HEK293 (cell line): ENCODE measurements around the gene NAALADL2.

Experiments
- CTCF ChIA-PET: fragments of 350-600 bp; formaldehyde crosslinking; extraction: SDS; loops from one replicate; lab custom pipeline; 2021; ENCODE audit warnings: antibody characterized with exemption; lab: Yijun Ruan, JAX
- POLR2A ChIA-PET: fragments of 300-600 bp; formaldehyde crosslinking; extraction: SDS; loops from one replicate; lab custom pipeline; 2020; ENCODE audit warnings: antibody characterized with exemption, inconsistent platforms; lab: Yijun Ruan, JAX
- H3K27ac ChIP-seq: fragments of 200-500 bp; sonication (Bioruptor generic); 2 replicates; pipeline ENCODE4 v1.5.1; 2014; ENCODE audit warnings: low read depth, low read length, control low read depth, inconsistent platforms; ENCODE audit errors: extremely low read depth
- H3K36me3 ChIP-seq, 2 experiments: fragments of 200-500 bp in 1 of 2; sonication (Bioruptor generic) in 1 of 2; 1 replicate in 1 of 2; 2 replicates in 1 of 2; pipeline ENCODE4 v1.5.1; 2014 to 2017; ENCODE audit warnings: inconsistent platforms in 2 of 2, low read length in 2 of 2; ENCODE audit not compliant: control insufficient read depth in 2 of 2, insufficient read depth in 1 of 2
- H3K4me1 ChIP-seq: fragments of 200-500 bp; sonication (Bioruptor generic); 2 replicates; pipeline ENCODE4 v1.5.1; 2014; ENCODE audit warnings: mild to moderate bottlenecking, low read length, inconsistent platforms; ENCODE audit not compliant: control insufficient read depth, insufficient read depth
- H3K4me3 ChIP-seq: 2 replicates; pipeline ENCODE4 v1.5.1; 2011; ENCODE audit warnings: low read depth, mild to moderate bottlenecking, control low read depth, low read length, moderate library complexity
- H3K9me3 ChIP-seq: fragments of 200-500 bp; sonication (Bioruptor generic); 2 replicates; pipeline ENCODE4 v1.5.1; 2014; ENCODE audit warnings: low read depth, low read length, inconsistent platforms; ENCODE audit not compliant: control insufficient read depth, insufficient read depth
- PATZ1 ChIP-seq: fragments of 450-650 bp; formaldehyde crosslinking; IDR thresholded peaks from 2 replicates; pipeline ENCODE4 v1.5.1; 2016; ENCODE audit warnings: missing biosample characterization, missing genetic modification characterization
- PRDM6 ChIP-seq: fragments of 450-650 bp; formaldehyde crosslinking; IDR thresholded peaks from 2 replicates; pipeline ENCODE4 v1.5.1; 2017; ENCODE audit warnings: missing biosample characterization, missing genetic modification characterization
- SP7 ChIP-seq: fragments of 450-650 bp; formaldehyde crosslinking; IDR thresholded peaks from 2 replicates; pipeline ENCODE4 v1.5.1; 2016; ENCODE audit warnings: missing biosample characterization, missing genetic modification characterization
- YY1 ChIP-seq: fragments of 450-650 bp; formaldehyde crosslinking; IDR thresholded peaks from 2 replicates; pipeline ENCODE4 v1.5.1; 2018; ENCODE audit warnings: missing biosample characterization, missing genetic modification characterization
- ZBTB26 ChIP-seq: fragments of 450-650 bp; formaldehyde crosslinking; optimal IDR thresholded peaks from 2 replicates; pipeline ENCODE3; 2016; ENCODE audit warnings: missing biosample characterization, mild to moderate bottlenecking, missing genetic modification characterization
- ZBTB8A ChIP-seq: fragments of 450-650 bp; formaldehyde crosslinking; IDR thresholded peaks from 2 replicates; pipeline ENCODE4 v1.5.1; 2016; ENCODE audit warnings: missing biosample characterization, missing genetic modification characterization
- ZFHX2 ChIP-seq: fragments of 450-650 bp; formaldehyde crosslinking; conservative IDR thresholded peaks from 2 replicates; pipeline ENCODE4 v1.5.1; 2016; ENCODE audit warnings: missing biosample characterization, missing genetic modification characterization
- ZNF148 ChIP-seq: fragments of 450-650 bp; formaldehyde crosslinking; IDR thresholded peaks from 2 replicates; pipeline ENCODE4 v1.5.0; 2017; ENCODE audit warnings: missing biosample characterization, missing genetic modification characterization, borderline replicate concordance
- ZNF184 ChIP-seq: fragments of 450-650 bp; IDR thresholded peaks from 2 replicates; pipeline ENCODE4 v1.5.1; 2018; ENCODE audit warnings: missing biosample characterization, mild to moderate bottlenecking, missing genetic modification characterization
- ZNF223 ChIP-seq: fragments of 450-650 bp; formaldehyde crosslinking; IDR thresholded peaks from 2 replicates; pipeline ENCODE4 v1.5.1; 2016; ENCODE audit warnings: missing biosample characterization, missing genetic modification characterization
- ZNF366 ChIP-seq: fragments of 450-650 bp; formaldehyde crosslinking; conservative IDR thresholded peaks from 2 replicates; pipeline ENCODE4 v1.5.1; 2016; ENCODE audit warnings: missing biosample characterization, missing genetic modification characterization
- ZNF473 ChIP-seq: fragments of 450-650 bp; formaldehyde crosslinking; IDR thresholded peaks from 2 replicates; pipeline ENCODE4 v1.5.1; 2017; ENCODE audit warnings: missing biosample characterization, missing genetic modification characterization
- ZNF48 ChIP-seq: fragments of 450-650 bp; formaldehyde crosslinking; IDR thresholded peaks from 2 replicates; pipeline ENCODE4 v1.5.1; 2016; ENCODE audit warnings: missing biosample characterization, missing genetic modification characterization
- ZNF488 ChIP-seq: fragments of 450-650 bp; formaldehyde crosslinking; IDR thresholded peaks from 2 replicates; pipeline ENCODE4 v1.5.1; 2016; ENCODE audit warnings: missing biosample characterization, missing genetic modification characterization
- ZNF518A ChIP-seq: fragments of 450-650 bp; formaldehyde crosslinking; conservative IDR thresholded peaks from 2 replicates; pipeline ENCODE4 v1.5.1; 2016; ENCODE audit warnings: low read depth, missing biosample characterization, missing genetic modification characterization
- ZNF544 ChIP-seq: fragments of 450-650 bp; formaldehyde crosslinking; IDR thresholded peaks from 2 replicates; pipeline ENCODE4 v1.5.0; 2017; ENCODE audit warnings: missing biosample characterization, missing genetic modification characterization
- ZNF561 ChIP-seq: fragments of 450-650 bp; IDR thresholded peaks from 2 replicates; pipeline ENCODE4 v1.5.1; 2018; ENCODE audit warnings: missing biosample characterization, missing genetic modification characterization, borderline replicate concordance
- ZNF585B ChIP-seq: fragments of 450-650 bp; formaldehyde crosslinking; IDR thresholded peaks from 2 replicates; pipeline ENCODE4 v1.5.1; 2016; ENCODE audit warnings: missing biosample characterization, missing genetic modification characterization
- ZNF596 ChIP-seq: fragments of 450-650 bp; IDR thresholded peaks from 2 replicates; pipeline ENCODE4 v1.5.0; 2018; ENCODE audit warnings: missing biosample characterization, mild to moderate bottlenecking, missing genetic modification characterization, moderate library complexity
- ZNF785 ChIP-seq: fragments of 450-650 bp; formaldehyde crosslinking; IDR thresholded peaks from 2 replicates; pipeline ENCODE4 v1.5.1; 2016; ENCODE audit warnings: missing biosample characterization, missing genetic modification characterization
- ZSCAN23 ChIP-seq: fragments of 450-650 bp; formaldehyde crosslinking; IDR thresholded peaks from 2 replicates; pipeline ENCODE4 v1.5.1; 2016; ENCODE audit warnings: missing biosample characterization, missing genetic modification characterization

NAALADL2 gene

GRCh38 chr3:175005881-175006280 is 146.7 kb downstream of the NAALADL2 start (continued):
- TF ChIP-seq PRDM6 (tag by site-specific recombination) (no peak), ZNF366 (tag by site-specific recombination) (no peak), ZNF223 (no peak)

- Histone ChIP-seq H3K4me3 (no peak overlapping the region), H3K36me3 (no peaks in the 10 kb centered on the region), H3K9me3 (no peaks in the 10 kb centered on the region), H3K4me1 (no peaks in the 10 kb centered on the region), H3K27ac (no peak overlapping the region)
- TF ChIP-seq ZNF544 (tag by site-specific recombination) (no peak), ZNF561 (tag by site-specific recombination) (no peak), ZNF785 (tag by site-specific recombination) (no peak), ZNF473 (no peak), ZNF48 (tag by site-specific recombination) (no peak), ZNF596 (tag by site-specific recombination) (no peak), ZNF148 (tag by site-specific recombination) (no peak), ZNF184 (no peak), ZNF518A (no peak)
- ChIA-PET POLR2A (no interaction called here), CTCF (no interaction called here)
Measured at GRCh38 chr3:175007306-175007705, 148.2 kb downstream of the NAALADL2 start.

GRCh38 chr3:175009295-175009694 is 150.2 kb downstream of the NAALADL2 start:
- ChIA-PET POLR2A (no interaction called here), CTCF (no interaction called here)
- no peaks in the 10 kb centered on the region for H3K4me1 ChIP-seq
- no peak overlapping the region for H3K4me3 ChIP-seq
- H3K27ac ChIP-seq = no peak overlapping the region
- no peaks in the 10 kb centered on the region for H3K9me3 ChIP-seq
- no peaks in the 10 kb centered on the region for H3K36me3 ChIP-seq
- TF ChIP-seq SP7 (tag by site-specific recombination) (no peak), ZBTB8A (tag by site-specific recombination) (no peak), ZNF585B (no peak), ZSCAN23 (no peak), ZFHX2 (no peak), ZNF488 (tag by site-specific recombination) (no peak), YY1 (tag by site-specific recombination) (no peak), ZBTB26 (tag by site-specific recombination) (no peak), PATZ1 (no peak), ZNF48 (tag by site-specific recombination) (no peak)
